Fibroblast of skin of right quadriceps (primary cell): Measurements from ENCODE around the gene ABCC9.

ENCODE experiments used
- DNase-seq: peaks from one replicate; pipeline ENCODE4 v3.0.0-alpha.2; 2013

The ABCC9 gene

DNA sequence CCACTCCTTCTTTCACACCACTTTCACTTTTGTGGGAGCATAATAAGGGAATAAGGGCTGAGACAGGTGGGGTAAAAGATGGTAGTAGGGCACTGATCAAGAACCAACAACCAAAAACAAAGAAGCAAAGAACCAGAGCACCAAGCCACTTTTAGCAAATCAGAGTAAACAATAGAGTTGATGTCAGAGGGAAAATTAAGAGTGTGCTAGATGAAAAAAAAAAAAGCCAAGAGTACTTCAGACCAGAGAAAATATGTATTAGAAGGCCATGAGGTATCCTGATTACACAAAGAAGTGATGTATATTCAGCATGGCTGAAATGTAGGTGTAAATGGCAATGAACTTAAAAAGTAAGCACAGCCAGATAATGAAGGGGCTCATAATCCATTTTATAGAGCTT, 75.4 kb downstream of the ABCC9 start:
- no peak for DNase-seq

DNA sequence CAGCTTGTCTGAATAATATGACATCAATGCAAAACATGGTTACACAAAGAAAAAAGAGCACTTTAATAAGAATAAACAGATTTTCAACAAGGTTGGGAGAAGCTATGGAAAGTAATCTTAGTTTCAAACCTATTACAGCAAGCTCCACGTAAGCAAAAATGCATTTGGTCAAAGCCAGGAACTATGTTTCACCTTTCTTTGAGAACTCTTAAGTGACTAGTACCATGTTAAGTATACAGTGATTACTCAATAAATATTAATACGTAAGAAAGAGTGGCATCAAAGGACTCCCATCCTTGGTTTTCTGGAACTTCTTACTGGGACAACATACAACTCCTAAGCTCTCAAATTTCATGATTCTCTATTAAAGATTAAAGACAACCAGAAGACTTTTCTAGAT, 80.7 kb downstream of the ABCC9 start:
- DNase-seq: no peak

DNA sequence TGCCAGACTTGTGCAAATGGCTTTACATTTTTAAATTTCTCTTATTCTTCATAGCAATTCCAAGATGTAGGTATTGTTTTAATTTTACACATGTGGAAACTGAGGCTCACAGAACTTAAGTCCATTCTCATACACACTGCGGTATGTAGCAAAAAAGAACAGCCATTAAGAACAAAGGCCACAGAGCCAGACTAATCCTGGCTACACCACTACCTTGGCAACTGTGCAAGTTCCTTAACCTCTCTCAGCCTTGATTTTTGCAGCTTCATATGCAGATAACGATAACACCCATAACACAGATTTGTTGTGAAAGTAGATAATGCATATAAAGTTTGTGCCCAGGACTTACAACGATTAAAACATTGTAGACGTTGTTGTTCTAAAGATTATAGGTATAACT, 81.1 kb downstream of the ABCC9 start:
- DNase-seq: no peak

DNA sequence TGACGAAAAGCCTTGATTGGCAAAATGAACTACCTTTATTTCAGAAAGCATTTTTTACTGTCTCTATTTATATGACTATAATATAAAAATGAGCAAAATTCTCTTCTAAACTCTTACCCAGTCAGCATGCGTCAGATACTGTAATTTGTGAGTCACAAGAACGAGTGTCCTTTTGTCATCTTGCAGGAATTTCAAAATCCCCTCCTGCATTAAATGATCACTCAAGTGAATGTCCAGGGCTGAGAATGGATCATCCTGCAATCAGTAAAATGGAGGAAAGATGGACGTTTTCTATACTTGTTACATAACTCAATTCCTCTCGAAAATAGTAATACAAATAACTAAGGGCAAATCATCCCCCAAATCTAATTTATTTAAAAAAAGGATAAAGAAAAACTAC, 89.0 kb downstream of the ABCC9 start:
- DNase-seq: peak; percentile 71

DNA sequence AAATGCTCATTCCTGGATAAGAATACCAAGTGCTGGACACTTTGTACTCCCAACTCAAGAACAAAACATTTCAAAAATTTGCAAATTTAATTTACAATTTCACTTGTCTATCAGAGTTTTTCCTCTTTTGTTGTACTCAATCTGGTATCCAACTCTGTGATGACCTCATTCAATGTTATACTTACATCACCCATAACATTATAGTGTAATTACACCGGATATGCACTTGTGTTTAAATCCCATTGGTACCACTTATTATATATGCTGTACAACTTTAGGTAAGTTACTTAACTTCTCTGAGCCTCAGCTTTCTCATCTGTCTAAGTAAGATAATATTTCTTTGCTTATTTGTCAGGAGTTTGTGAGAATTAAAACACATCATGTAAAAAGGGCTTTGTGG, 90.1 kb downstream of the ABCC9 start:
- DNase-seq: no peak

DNA sequence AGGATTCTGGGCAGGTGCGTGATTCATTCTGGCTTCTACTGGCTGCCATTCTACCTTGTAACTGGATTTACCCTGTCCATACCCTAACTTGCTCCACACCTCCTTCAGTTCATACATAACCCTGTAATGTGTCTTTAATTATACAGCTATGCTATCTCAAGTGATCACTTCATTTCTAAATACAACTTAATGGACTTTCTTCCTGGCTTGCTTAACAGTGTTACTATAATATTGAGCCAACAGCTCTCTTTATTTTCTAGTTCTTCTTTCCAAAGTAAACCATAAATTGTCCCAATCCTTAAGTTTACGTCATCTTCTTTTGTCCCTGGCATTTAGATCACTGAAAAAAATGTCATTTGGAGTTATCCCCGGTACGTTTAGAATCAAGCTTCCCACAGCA, 90.8 kb downstream of the ABCC9 start:
- DNase-seq: no peak

DNA sequence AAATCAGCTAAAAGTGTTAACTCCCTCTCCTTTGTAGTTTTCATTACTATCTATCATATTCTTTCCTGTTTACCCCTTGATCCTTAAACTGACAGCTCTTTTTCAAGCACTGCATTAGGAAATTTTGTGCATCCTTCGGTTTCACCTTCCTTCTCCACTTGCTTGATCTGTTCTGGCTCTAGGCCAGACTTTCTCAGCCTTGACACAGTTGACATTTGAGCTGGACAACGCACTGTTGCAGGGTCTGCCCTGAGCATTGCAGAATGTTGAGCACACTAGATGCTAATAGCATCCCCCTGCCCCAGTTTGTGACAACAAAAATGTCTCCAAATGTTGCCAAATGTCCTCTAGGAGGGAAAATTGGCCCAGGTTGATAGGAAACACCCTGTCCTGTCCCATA, 91.3 kb downstream of the ABCC9 start:
- no peak for DNase-seq

DNA sequence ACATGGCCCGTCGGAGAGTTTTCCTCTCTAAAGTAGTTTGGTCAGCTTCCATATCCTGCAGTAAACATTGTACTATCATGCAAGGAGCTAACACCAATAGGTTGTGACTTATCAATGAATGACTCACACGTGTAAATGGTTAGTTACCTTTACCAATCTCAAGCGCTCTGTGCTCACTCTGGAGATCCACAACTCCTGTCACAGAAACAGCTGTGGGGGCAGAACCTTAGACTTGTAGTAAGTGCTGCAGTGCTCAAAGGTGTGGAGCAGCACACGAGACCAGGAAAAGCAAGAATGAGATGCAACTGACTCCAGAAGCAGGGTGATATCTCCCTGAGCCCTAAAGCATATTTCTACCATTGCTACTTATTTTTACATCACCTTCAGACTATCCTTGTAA, 93.0 kb downstream of the ABCC9 start:
- DNase-seq: no peak

DNA sequence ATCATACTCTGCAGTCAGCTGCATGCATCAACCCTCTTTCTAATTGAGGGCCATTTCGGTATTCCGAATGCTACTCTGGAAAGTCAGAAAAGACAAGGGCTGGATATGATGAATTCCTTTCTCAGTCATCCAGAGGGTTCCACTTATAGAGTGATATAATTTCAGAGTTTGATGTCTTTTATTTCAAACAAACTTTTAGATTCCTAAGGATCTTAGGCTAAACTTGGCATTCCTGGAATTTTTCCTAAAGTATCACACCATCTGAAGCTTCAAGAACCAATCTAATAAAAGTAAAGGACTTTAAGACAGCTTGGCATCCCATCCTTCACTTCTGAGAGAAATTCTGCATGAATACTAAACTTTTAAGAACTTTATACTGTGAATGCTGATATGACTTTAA, 97.4 kb downstream of the ABCC9 start:
- peak; percentile 24 for DNase-seq

DNA sequence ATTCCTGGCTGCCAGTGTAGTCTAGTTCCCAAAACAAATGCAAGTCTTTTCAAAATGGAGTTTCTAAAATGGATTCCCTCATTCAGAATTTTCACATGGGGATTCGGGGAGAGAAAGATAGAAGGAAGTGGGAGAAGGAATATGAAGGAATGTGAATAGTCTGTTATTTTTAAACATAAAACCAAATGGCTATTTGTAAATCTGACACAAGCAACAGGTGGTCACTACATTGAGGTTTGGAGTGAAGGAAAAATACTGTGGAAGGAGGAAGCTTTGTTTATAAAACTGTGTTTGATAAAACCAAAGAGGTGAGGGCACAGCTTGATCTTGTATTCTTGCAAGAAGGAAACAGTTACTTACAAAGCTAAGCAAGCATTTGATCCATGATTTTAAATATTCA, 101.5 kb downstream of the ABCC9 start:
- DNase-seq: no peak

DNA sequence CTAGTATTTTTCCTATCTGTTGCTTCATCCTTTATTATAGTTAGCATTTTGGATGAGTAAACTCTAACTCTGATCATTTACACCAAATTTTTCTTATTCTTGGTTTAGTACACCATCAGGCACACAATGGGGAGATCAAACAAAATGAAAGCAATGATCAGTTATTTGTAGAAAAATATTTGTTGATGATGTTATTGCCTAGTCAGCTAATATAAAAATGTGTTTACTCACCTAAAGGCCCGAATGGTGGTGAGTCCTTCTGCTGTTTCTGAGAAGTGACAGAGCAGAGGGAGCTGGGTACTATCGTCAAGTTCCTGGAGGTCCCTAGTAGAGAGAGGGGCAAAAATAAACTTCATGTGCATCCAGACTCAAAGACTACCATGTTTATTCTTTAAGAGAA, 103.4 kb downstream of the ABCC9 start:
- no peak for DNase-seq

DNA sequence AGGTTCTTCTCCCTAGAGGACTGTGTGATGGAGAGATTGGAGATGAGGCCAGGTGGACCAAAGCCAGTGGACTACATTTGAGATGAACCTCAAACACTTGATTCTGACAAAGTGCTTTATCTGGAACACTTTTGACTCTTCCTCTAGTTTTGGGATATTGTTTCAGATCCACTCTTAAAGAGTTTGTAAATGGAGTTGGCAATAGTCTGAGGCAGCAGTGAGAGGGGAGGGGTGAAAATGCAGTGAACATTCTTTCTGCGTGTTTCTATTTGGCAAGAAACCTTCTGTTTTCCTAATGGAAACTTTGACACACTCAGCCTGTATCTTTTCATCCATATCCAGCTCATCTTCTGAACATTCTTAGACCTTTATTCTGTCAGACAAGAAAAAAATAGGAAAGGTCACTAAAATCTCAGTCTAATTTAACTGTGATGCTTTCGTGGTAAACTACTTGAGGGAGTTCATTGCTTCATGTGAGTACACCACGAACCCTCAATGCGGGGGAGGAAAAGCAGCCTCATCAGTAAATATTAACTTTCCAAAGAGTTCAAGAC, 109.4 kb downstream of the ABCC9 start:
- DNase-seq: peak; percentile 66

DNA sequence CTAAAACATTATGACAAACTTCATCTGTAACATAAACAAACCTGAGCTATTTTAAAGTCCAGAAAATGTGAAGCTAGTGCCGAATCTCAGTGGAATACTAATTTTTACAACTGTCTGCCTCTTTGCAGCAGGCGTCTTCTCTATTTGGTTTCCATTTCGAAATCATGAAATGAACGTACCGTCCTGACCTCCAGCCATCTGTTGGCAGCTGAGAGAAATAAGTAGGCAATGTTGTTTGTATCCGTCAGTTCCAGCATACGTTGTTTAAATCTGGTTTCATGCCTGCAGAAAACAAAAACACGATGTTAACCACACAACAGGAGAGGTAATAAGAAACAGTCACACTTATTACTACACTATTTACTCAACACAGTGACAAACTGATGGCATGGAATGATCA, 112.4 kb downstream of the ABCC9 start:
- no peak for DNase-seq

DNA sequence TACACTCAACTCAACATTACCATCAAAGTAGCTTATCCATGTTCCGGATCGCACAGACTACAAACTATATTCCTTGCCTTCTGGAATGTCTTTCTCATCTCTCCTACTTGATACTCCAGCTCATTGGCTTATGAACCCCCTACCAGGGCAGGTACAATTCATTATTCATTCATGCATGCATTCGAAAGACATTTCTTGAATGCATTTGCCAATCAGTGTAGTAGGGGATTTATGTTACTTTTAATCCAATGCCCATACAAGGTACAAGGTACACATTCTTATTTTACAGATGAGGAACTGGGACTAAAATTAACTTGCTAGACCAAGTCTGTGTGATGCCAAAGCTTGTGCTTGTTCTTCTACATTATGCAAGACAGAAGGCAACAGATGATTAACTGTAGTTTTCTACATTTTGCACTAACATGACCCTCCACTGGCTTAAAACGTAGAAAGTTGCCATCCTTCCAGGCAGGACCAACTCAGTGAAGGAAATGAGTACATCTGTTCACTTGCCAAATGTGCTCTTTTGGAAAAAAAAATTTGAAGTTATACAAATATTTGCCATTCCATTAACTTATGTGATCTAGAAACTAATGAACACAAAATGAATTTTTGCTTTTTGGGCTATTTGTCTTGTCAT, 113.0 kb downstream of the ABCC9 start:
- DNase-seq: no peak

DNA sequence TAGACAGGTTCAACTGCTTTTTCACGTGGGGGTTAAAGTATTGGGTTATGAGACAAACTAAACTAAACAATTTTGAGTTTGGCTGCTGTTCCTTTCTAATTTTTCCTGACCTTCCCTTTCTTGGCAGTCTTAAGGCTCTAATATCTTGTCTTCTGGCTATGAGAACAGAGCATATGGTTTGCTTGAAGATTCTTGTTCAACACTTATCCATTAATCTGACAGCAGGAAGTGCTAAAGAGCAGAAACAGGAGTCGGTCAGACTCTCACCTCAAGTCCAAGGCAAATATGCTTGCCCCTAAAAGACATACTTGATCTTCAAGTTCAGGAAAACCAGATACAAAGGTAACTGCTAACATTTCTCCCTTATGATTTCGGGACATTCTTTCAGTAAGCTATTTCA, 114.1 kb downstream of the ABCC9 start:
- DNase-seq: no peak

DNA sequence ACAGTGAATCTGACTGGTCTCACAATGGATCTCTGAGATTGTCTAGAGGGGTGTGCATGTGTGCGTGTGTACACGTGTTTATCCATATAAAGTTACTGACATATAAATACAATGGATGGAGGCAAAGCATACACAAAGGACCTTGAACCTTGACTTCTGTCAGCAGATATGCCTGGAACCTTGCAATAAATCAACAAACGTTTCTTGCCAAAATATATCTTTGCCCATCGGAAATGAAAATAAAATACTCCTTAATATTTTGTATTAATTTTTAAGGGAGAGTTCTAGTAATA, 114.7 kb downstream of the ABCC9 start:
- no peak for DNase-seq

DNA sequence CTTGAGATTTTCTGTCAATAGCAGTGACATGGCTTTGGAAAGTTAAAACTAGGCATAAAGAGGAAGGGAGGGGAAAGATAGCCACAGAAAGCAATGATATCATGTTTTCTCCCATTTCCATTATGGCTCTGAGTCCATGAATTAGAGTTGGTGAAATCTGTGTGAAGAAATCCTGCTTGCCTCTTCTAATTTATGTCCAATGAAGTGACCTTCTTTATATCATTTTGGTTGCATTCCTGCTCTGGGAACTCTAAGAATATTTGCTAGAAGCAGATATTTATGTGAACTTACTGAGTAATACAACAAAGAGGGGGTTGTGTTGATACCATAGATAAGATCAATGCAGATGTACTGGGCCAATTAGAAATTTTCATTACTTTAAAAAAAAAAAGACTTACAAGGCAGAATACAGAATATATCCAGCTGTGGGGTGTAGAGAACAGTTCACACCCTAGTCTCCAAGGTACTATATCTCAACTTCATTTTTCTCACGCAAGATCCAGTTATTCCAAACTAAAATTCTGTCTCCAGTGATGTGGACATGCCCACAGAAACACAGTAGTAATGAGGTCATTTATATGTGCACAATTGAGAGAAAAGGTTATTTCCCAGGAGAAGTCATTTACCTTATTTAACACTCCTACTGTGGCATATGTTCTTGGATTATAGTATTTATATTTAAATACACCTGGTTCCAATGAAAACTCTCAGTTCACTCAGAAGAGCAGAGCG, 115.2 kb downstream of the ABCC9 start:
- no peak for DNase-seq

DNA sequence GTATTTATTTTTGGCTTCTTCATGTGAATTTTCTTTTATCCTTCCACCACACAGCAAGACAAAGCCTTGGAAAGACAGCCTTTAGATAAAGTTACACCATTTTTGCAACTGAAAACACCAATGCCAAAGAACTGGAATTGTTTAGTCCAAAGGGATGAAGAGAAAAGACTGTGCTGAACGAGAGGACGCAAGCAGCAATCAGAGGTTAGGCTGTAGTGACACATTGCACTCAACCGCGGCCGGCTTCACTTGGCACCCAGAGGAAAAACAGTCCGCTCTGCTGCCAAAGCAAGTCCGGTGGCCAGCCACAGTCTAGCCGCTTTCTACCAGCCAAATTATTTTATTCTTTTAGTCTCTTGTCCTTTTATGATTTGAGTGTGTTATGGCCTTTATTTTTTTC, 117.6 kb downstream of the ABCC9 start:
- no peak for DNase-seq

DNA sequence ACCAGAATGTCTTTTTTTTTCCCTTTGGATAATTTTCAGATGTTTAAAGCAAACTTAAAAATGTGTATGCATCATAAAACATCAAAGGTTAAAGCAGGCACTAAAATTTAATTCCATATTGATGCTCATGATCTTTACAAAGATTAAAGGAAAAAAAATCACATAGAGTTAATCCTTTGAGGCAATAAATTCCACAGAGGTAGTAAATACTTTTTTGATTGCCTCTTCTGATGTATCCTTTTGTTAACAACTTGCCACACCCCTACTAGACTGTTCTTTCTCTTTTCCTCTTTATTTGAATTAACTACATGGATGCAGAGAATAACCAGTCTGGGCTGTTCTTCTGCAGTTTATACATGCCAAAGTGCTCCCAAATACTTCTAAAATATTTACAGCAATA, 121.5 kb downstream of the ABCC9 start:
- DNase-seq: no peak

DNA sequence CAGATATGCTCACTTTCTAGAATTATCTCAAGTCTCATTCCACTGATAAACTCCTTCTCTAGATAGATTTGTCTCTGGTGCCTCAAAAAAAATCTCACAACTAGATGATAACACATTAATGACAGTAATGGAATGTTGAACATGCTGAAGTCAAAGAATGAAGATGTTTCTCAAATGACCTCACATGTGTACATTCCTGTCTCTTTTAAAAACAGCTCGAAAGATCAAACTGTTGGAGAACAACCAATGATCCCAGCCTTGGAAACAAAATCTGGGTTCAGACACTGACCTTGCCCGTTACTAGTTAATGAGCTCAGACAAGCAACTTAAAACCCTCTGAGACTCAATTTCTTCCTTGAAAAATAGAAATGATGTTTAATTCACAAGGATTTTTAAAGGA, 122.0 kb downstream of the ABCC9 start:
- peak; percentile 59 for DNase-seq

DNA sequence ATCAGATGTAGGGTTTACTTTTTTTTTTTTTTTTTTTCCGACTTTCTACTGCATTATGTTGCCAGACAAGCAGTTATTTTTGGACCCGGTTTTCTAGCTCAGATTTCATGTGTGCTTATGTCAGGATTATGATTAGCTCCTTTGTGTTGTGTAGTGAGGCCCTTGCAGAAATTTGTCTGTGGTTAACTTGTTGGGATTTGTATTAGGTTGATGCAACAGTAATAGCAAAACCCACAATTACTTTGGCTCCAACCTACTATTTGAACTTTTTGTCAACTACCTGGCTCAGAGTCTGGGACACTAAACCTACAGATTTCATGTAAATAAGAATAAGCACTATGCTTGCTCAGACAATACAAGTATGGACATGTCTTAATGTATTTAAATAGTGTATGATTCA, 122.6 kb downstream of the ABCC9 start:
- DNase-seq: peak; percentile 63

DNA sequence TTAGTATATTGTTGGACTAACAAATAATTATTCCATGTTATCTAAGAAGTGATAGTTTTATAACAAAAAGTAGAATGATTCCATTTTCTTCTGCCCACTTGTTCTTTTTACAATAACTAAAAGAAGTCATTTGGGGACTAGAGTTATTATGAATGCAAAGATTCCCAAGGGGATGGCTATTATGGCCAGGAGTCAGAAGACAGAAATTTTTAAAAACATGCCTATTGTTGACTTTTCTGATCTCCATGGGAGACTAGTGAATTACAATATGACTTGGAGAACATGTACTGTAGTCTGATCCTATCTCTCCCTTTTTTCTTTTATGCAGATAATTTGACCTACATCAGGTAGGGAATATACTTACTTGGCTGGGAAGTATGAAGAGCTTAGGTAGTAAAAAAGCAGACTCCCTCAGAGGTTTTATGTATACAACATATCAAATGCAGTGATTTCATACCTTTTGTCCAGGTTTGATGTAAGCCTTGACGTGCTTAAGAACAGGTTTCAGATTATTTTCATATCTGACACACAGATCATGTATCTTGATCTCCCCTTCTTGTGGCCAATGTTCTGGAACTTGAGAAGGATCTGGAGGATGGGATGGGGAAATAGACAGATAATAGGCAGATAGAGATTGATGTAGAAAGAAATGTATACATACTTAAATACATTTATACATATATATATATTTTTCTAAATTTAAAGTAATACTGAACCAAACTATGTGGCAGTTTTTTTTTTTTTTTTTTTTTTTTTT, 125.7 kb downstream of the ABCC9 start:
- no peak for DNase-seq

DNA sequence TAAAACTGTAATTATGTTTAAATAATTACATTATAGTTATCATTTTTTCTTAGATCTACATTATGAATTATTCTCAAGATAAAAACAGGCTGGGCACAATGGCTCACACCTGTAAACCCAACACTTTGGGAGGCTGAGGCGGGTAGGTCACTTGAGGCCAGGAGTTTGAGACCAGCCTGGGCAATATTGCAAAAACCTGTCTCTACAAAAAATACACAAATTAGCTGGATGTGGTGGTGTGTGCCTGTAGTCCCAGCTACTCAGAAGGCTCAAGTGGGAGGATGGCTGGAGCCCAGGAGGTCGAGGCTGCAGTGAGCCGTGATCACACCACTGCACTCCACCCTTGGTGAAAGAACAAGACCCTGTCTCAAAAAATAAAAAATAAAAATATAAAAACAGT, 126.4 kb downstream of the ABCC9 start:
- no peak for DNase-seq

DNA sequence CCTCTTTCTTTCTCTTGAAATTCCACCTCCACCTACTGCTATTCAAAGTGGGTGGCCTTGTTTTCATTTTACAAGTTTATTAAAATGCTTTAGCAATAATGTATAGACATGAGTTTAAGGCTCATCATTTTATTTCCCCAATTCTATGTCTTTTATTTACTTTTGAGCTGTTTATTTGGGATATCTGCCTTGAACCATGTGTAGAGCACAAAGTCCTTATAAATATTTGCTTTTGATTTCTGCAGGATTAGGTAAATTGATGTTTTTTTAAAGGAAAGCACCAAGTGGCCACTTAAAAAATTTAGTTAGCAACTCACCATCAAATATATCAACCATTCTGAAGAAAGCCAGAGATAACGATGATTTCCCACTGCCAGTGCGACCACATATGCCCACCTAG, 126.9 kb downstream of the ABCC9 start:
- DNase-seq: no peak
